Activated naive CD8-positive, alpha-beta T cell treated with anti-CD3 and anti-CD28 coated beads for 36 hours (primary cell): Measurements from ENCODE around the gene GPATCH4. TPM values are rescaled to one million over a fixed set of nuclear protein-coding genes. Genes with fewer than 3 reads are reported as not detected.
"Not testable (repeated sequence)": the region's sequence is repeated elsewhere in the genome, so short reads cannot be mapped to it uniquely, and the experiment has no call there.

Experiments used
- DNase-seq: peaks from one replicate; pipeline ENCODE4 v3.0.0; 2021
- H3K27ac Mint-ChIP-seq: one replicate; pipeline ENCODE4 v1.8.0; 2022; ENCODE audit warnings: mild to moderate bottlenecking, moderate library complexity, mixed read lengths
- H3K27me3 Mint-ChIP-seq: one replicate; pipeline ENCODE4 v1.8.0; 2022; ENCODE audit warnings: mild to moderate bottlenecking, mixed read lengths
- H3K36me3 Mint-ChIP-seq: one replicate; pipeline ENCODE4 v1.8.0; 2021; ENCODE audit warnings: mild to moderate bottlenecking, mixed read lengths
- H3K4me1 Mint-ChIP-seq: one replicate; pipeline ENCODE4 v1.8.0; 2021; ENCODE audit warnings: mixed read lengths
- H3K4me3 Mint-ChIP-seq: one replicate; pipeline ENCODE4 v1.8.0; 2022; ENCODE audit warnings: mild to moderate bottlenecking, moderate library complexity, mixed read lengths
- H3K9me3 Mint-ChIP-seq: one replicate; pipeline ENCODE4 v1.8.0; 2022; ENCODE audit warnings: mixed read lengths
- total RNA-seq, 2 experiments: library from RNA; stranded (reverse); gene quantifications; one replicate each; pipeline ENCODE4 v1.2.3, GENCODE V29; 2021

GPATCH4 gene
- total RNA-seq, 2 experiments from 2014 or later = 103 TPM

GRCh38 chr1:156616463-156616862 is 15.2 kb upstream of the GPATCH4 start:
- no peaks in the 10 kb centered on the region for H3K4me1 Mint-ChIP-seq
- peaks cover 73% of the 10 kb centered on the region for H3K27me3 Mint-ChIP-seq
- H3K36me3 Mint-ChIP-seq = no peaks in the 10 kb centered on the region
- no peak overlapping the region for H3K4me3 Mint-ChIP-seq
- DNase-seq = no peak
- no peaks in the 10 kb centered on the region for H3K9me3 Mint-ChIP-seq
- H3K27ac Mint-ChIP-seq = no peak overlapping the region

GRCh38 chr1:156615946-156616345 is 14.7 kb upstream of the GPATCH4 start:
- DNase-seq = no peak
- Mint-ChIP-seq H3K27me3 (peaks cover 68% of the 10 kb centered on the region), H3K27ac (no peak overlapping the region), H3K9me3 (no peaks in the 10 kb centered on the region), H3K36me3 (no peaks in the 10 kb centered on the region), H3K4me1 (no peaks in the 10 kb centered on the region), H3K4me3 (no peak overlapping the region)

GRCh38 chr1:156612666-156613065 is 11.4 kb upstream of the GPATCH4 start:
- Mint-ChIP-seq H3K4me1 (peaks cover 9% of the 10 kb centered on the region), H3K27me3 (peaks cover 36% of the 10 kb centered on the region)

GRCh38 chr1:156610072-156610471 is 8.8 kb upstream of the GPATCH4 start:
- DNase-seq, H3K27ac Mint-ChIP-seq, H3K4me1 Mint-ChIP-seq, H3K9me3 Mint-ChIP-seq, H3K36me3 Mint-ChIP-seq, H3K4me3 Mint-ChIP-seq: not testable (repeated sequence)
- H3K27me3 Mint-ChIP-seq = peaks cover 19% of the 10 kb centered on the region

More at GRCh38 chr1:156612666-156613065, 11.4 kb upstream of the GPATCH4 start:
- no peak for DNase-seq
- Mint-ChIP-seq H3K9me3 (no peaks in the 10 kb centered on the region), H3K4me3 (no peak overlapping the region), H3K27ac (no peak overlapping the region), H3K36me3 (no peaks in the 10 kb centered on the region)

GRCh38 chr1:156608981-156609380 is 7.7 kb upstream of the GPATCH4 start:
- Mint-ChIP-seq H3K27me3 (peaks cover 10% of the 10 kb centered on the region), H3K36me3 (no peaks in the 10 kb centered on the region), H3K4me3 (no peak overlapping the region), H3K4me1 (peaks cover 9% of the 10 kb centered on the region), H3K9me3 (no peaks in the 10 kb centered on the region), H3K27ac (no peak overlapping the region)
- peak; percentile 57 for DNase-seq

- DNase-seq = peak; percentile 63
- H3K4me1 Mint-ChIP-seq = peaks cover 9% of the 10 kb centered on the region
- no peak overlapping the region for H3K4me3 Mint-ChIP-seq
- H3K36me3 Mint-ChIP-seq = no peaks in the 10 kb centered on the region
- H3K9me3 Mint-ChIP-seq = no peaks in the 10 kb centered on the region
- H3K27ac Mint-ChIP-seq = no peak overlapping the region
- peaks cover 9% of the 10 kb centered on the region for H3K27me3 Mint-ChIP-seq
Observed at GRCh38 chr1:156608036-156608674, 6.9 kb upstream of the GPATCH4 start.

GRCh38 chr1:156607344-156607743 is 6.1 kb upstream of the GPATCH4 start:
- not testable (repeated sequence) for H3K9me3 Mint-ChIP-seq, DNase-seq, H3K4me3 Mint-ChIP-seq, H3K27me3 Mint-ChIP-seq, H3K27ac Mint-ChIP-seq, H3K36me3 Mint-ChIP-seq
- peaks cover 16% of the 10 kb centered on the region for H3K4me1 Mint-ChIP-seq

- no peak for DNase-seq
- Mint-ChIP-seq H3K27me3 (no peaks in the 10 kb centered on the region), H3K9me3 (no peaks in the 10 kb centered on the region), H3K27ac (peak overlapping the region; percentile 71), H3K4me3 (no peak overlapping the region), H3K36me3 (peaks cover 29% of the 10 kb centered on the region), H3K4me1 (peaks cover 32% of the 10 kb centered on the region)
Observed at GRCh38 chr1:156602557-156602993, 1.3 kb upstream of the GPATCH4 start.

- Mint-ChIP-seq H3K36me3 (peaks cover 34% of the 10 kb centered on the region), H3K27ac (peak overlapping the region; percentile 97), H3K4me3 (peak overlapping the region; percentile 100), H3K4me1 (peaks cover 35% of the 10 kb centered on the region), H3K9me3 (no peaks in the 10 kb centered on the region), H3K27me3 (no peaks in the 10 kb centered on the region)
- no peak for DNase-seq
Observed at GRCh38 chr1:156601892-156602291, 613 bp upstream of the GPATCH4 start.

GRCh38 chr1:156600733-156601121 is 552 bp downstream of the GPATCH4 start:
- Mint-ChIP-seq H3K9me3 (no peaks in the 10 kb centered on the region), H3K36me3 (peaks cover 36% of the 10 kb centered on the region), H3K4me3 (peak overlapping the region; percentile 100), H3K27me3 (no peaks in the 10 kb centered on the region), H3K27ac (peak overlapping the region; percentile 97), H3K4me1 (peaks cover 35% of the 10 kb centered on the region)
- no peak for DNase-seq

- H3K4me3 Mint-ChIP-seq = peak overlapping the region; percentile 100
- no peaks in the 10 kb centered on the region for H3K27me3 Mint-ChIP-seq
- peaks cover 35% of the 10 kb centered on the region for H3K4me1 Mint-ChIP-seq
- DNase-seq = no peak
- peaks cover 41% of the 10 kb centered on the region for H3K36me3 Mint-ChIP-seq
- peak overlapping the region; percentile 97 for H3K27ac Mint-ChIP-seq
- H3K9me3 Mint-ChIP-seq = no peaks in the 10 kb centered on the region
Observed at GRCh38 chr1:156599811-156600210, 1.5 kb downstream of the GPATCH4 start.

GRCh38 chr1:156598731-156599432 is 2.4 kb downstream of the GPATCH4 start:
- peaks cover 38% of the 10 kb centered on the region for H3K4me1 Mint-ChIP-seq
- no peaks in the 10 kb centered on the region for H3K27me3 Mint-ChIP-seq
- H3K27ac Mint-ChIP-seq = peak overlapping the region; percentile 97
- DNase-seq = no peak
- H3K4me3 Mint-ChIP-seq = peak overlapping the region; percentile 33
- H3K36me3 Mint-ChIP-seq = peaks cover 44% of the 10 kb centered on the region
- no peaks in the 10 kb centered on the region for H3K9me3 Mint-ChIP-seq

GRCh38 chr1:156598125-156598524 is 3.2 kb downstream of the GPATCH4 start:
- Mint-ChIP-seq H3K27ac (peak overlapping the region; percentile 97), H3K27me3 (no peaks in the 10 kb centered on the region), H3K36me3 (peaks cover 47% of the 10 kb centered on the region), H3K9me3 (no peaks in the 10 kb centered on the region), H3K4me3 (peak overlapping the region; percentile 4), H3K4me1 (peaks cover 41% of the 10 kb centered on the region)
- no peak for DNase-seq

- Mint-ChIP-seq H3K4me1 (peaks cover 34% of the 10 kb centered on the region), H3K27ac (no peak overlapping the region), H3K36me3 (peaks cover 49% of the 10 kb centered on the region), H3K27me3 (no peaks in the 10 kb centered on the region), H3K4me3 (no peak overlapping the region), H3K9me3 (no peaks in the 10 kb centered on the region)
- DNase-seq = no peak
Observed at GRCh38 chr1:156596426-156596825, 4.9 kb downstream of the GPATCH4 start.

- H3K9me3 Mint-ChIP-seq = no peaks in the 10 kb centered on the region
- peaks cover 40% of the 10 kb centered on the region for H3K4me1 Mint-ChIP-seq
- peak overlapping the region; percentile 9 for H3K27ac Mint-ChIP-seq
- H3K36me3 Mint-ChIP-seq = peaks cover 36% of the 10 kb centered on the region
- H3K27me3 Mint-ChIP-seq = no peaks in the 10 kb centered on the region
- DNase-seq = no peak
- no peak overlapping the region for H3K4me3 Mint-ChIP-seq
Observed at GRCh38 chr1:156595016-156595415, 6.3 kb downstream of the GPATCH4 start.

- Mint-ChIP-seq H3K27ac (peak overlapping the region; percentile 67), H3K36me3 (peaks cover 32% of the 10 kb centered on the region), H3K4me1 (peaks cover 33% of the 10 kb centered on the region), H3K9me3 (no peaks in the 10 kb centered on the region), H3K27me3 (no peaks in the 10 kb centered on the region), H3K4me3 (no peak overlapping the region)
- no peak for DNase-seq
Observed at GRCh38 chr1:156594190-156594589, 7.1 kb downstream of the GPATCH4 start.
